HCT116 (cell line): ENCODE results near the gene UQCC5. TPM values are rescaled to one million over a fixed set of nuclear protein-coding genes. Genes with fewer than 3 reads are reported as not detected.

Source experiments
- ATAC-seq: fragments of 200-7000 bp; cut with Tn5 transposase; 2 replicates; pipeline ENCODE4 v1.9.1; 2020; ENCODE audit warnings: mild to moderate bottlenecking, moderate library complexity
- BruUV-seq: library from RNA; stranded (reverse); fragments of 400-500 nt; replicated peaks from 2 replicates; lab custom pipeline; 2021; lab: Mats Ljungman, UMichigan
- CTCF ChIA-PET: fragments of 300-600 bp; sonication (Branson Sonifier 250); formaldehyde crosslinking; loops from one replicate; lab custom pipeline; 2021; ENCODE audit warnings: antibody characterized with exemption; lab: Charles Lee
- POLR2A ChIA-PET: fragments of 300-600, 350-600 bp; sonication (Branson Sonifier 250); formaldehyde crosslinking; loops from one replicate; lab custom pipeline; 2021; ENCODE audit warnings: antibody characterized with exemption; lab: Charles Lee
- RAD21 ChIA-PET, 2 experiments: fragments of 300-600 bp; sonication (Branson Sonifier 250); formaldehyde crosslinking; loops; one replicate each; lab custom pipeline; 2023; ENCODE audit warnings: low total read pairs in 2 of 2; ENCODE audit not compliant: uncharacterized antibody in 2 of 2, unreplicated experiment in 2 of 2, low non-redundant PET in 1 of 2; lab: Charles Lee
- DNase-seq: peaks from one replicate; pipeline ENCODE4 v3.0.0-alpha.2; 2010; ENCODE audit warnings: low read depth, low spot score
- H2AFZ ChIP-seq: fragments of 200-600 bp; shearing (Covaris generic), sonication (generic); 2 replicates; pipeline ENCODE4 v1.6.1; 2017; ENCODE audit warnings: low read depth, mixed run types, mixed read lengths, antibody characterized with exemption, low read length; ENCODE audit not compliant: poor library complexity, severe bottlenecking
- H3K27ac ChIP-seq: 2 replicates; pipeline ENCODE4 v1.5.1; 2012; ENCODE audit warnings: low read depth, low read length
- H3K27me3 ChIP-seq: fragments of 200-600 bp; sonication (generic); 2 replicates; pipeline ENCODE4 v1.6.1; 2016; ENCODE audit warnings: mixed run types, low read length, mixed read lengths; ENCODE audit not compliant: insufficient read depth
- H3K36me3 ChIP-seq, 2 experiments: fragments of 200-500 bp in 1 of 2; fragments of 200-600 bp in 1 of 2; sonication (Bioruptor generic) in 1 of 2; sonication (generic) in 1 of 2; 2 replicates each; pipeline versions ENCODE4 v1.5.1 to v1.6.1; 2014 to 2016; ENCODE audit warnings: low read length in 2 of 2, inconsistent platforms in 1 of 2, mixed read lengths in 1 of 2, mixed run types in 1 of 2; ENCODE audit not compliant: insufficient read depth in 2 of 2, control insufficient read depth in 1 of 2
- H3K4me1 ChIP-seq, 2 experiments: fragments of 200-600 bp in 1 of 2; sonication (generic) in 1 of 2; 2 replicates each; pipeline versions ENCODE4 v1.5.1 to v1.6.1; 2012 to 2017; ENCODE audit warnings: low read length in 2 of 2, inconsistent platforms in 1 of 2, mild to moderate bottlenecking in 1 of 2, mixed read lengths in 1 of 2, mixed run types in 1 of 2, moderate library complexity in 1 of 2; ENCODE audit not compliant: insufficient read depth in 2 of 2, control insufficient read depth in 1 of 2
- H3K4me2 ChIP-seq: fragments of 200-600 bp; sonication (generic); 2 replicates; pipeline ENCODE4 v1.6.1; 2017; ENCODE audit warnings: mixed run types, low read length, mixed read lengths
- H3K4me3 ChIP-seq, 2 experiments: fragments of 200-600 bp in 1 of 2; sonication (generic) in 1 of 2; replicated peaks in 1 of 2; 2 replicates each; pipeline ENCODE4 v1.5.1; 2011 to 2016; ENCODE audit warnings: low read length in 2 of 2, control low read depth in 1 of 2, low read depth in 1 of 2, mild to moderate bottlenecking in 1 of 2, mixed read lengths in 1 of 2, mixed run types in 1 of 2
- H3K79me2 ChIP-seq: fragments of 200-600 bp; sonication (generic); 2 replicates; pipeline ENCODE4 v1.6.1; 2017; ENCODE audit warnings: mild to moderate bottlenecking, mixed run types, low read length, moderate library complexity, mixed read lengths; ENCODE audit not compliant: insufficient read depth
- H3K9ac ChIP-seq: fragments of 200-600 bp; sonication (generic); 2 replicates; pipeline ENCODE4 v1.6.1; 2016; ENCODE audit warnings: low read length, mixed read lengths
- H3K9me2 ChIP-seq: fragments of 200-600 bp; sonication (generic), shearing (Covaris generic); 2 replicates; pipeline ENCODE4 v1.6.1; 2017; ENCODE audit warnings: mixed run types, mild to moderate bottlenecking, moderate library complexity; ENCODE audit not compliant: insufficient read depth
- H3K9me3 ChIP-seq, 2 experiments: fragments of 200-500 bp in 1 of 2; fragments of 200-600 bp in 1 of 2; sonication (Bioruptor generic) in 1 of 2; sonication (generic) in 1 of 2; 2 replicates each; pipeline ENCODE4 v1.6.1; 2014 to 2017; ENCODE audit warnings: low read length in 2 of 2, mixed read lengths in 2 of 2, inconsistent platforms in 1 of 2, low read depth in 1 of 2, mild to moderate bottlenecking in 1 of 2, mixed run types in 1 of 2, moderate library complexity in 1 of 2; ENCODE audit not compliant: control insufficient read depth in 1 of 2, insufficient read depth in 1 of 2
- H4K20me1 ChIP-seq: fragments of 200-600 bp; sonication (generic), shearing (Covaris generic); 2 replicates; pipeline ENCODE4 v1.6.1; 2017; ENCODE audit warnings: mixed run types, mild to moderate bottlenecking, moderate library complexity; ENCODE audit not compliant: insufficient read depth
- EZH2 ChIP-seq: fragments of 200-600 bp; sonication (generic); IDR thresholded peaks from 2 replicates; pipeline ENCODE4 v1.6.1; 2017; ENCODE audit warnings: antibody characterized with exemption, mixed run types
- EZH2phosphoT487 ChIP-seq: fragments of 200-600 bp; IDR thresholded peaks from 2 replicates; pipeline ENCODE4 v1.6.1; 2018; ENCODE audit warnings: antibody characterized with exemption, borderline replicate concordance
- POLR2A ChIP-seq: IDR thresholded peaks from 2 replicates; pipeline ENCODE4 v1.7.0; 2011; ENCODE audit warnings: borderline replicate concordance; ENCODE audit not compliant: insufficient read depth, insufficient read length; ENCODE audit errors: extremely low read depth
- POLR2AphosphoS5 ChIP-seq: IDR thresholded peaks from 2 replicates; pipeline ENCODE4 v1.6.1; 2011; ENCODE audit warnings: mild to moderate bottlenecking, low read depth, low read length, moderate library complexity
- RAD21 ChIP-seq: IDR thresholded peaks from 2 replicates; pipeline ENCODE4 v1.6.1; 2012; ENCODE audit warnings: low read depth, mild to moderate bottlenecking
- SP1 ChIP-seq: IDR thresholded peaks from 2 replicates; pipeline ENCODE4 v1.6.1; 2012; ENCODE audit warnings: low read depth
- SRF ChIP-seq: IDR thresholded peaks from 2 replicates; pipeline ENCODE4 v1.6.1; 2012; ENCODE audit warnings: low read depth
- TCF7L2 ChIP-seq: IDR thresholded peaks from 2 replicates; pipeline ENCODE4 v1.7.0; 2011; ENCODE audit warnings: borderline replicate concordance, inconsistent platforms; ENCODE audit not compliant: insufficient read depth, insufficient read length; ENCODE audit errors: extremely low read depth
- YY1 ChIP-seq: IDR thresholded peaks from 2 replicates; pipeline ENCODE4 v1.6.1; 2011; ENCODE audit warnings: low read length, low read depth, moderate library complexity, mild to moderate bottlenecking; ENCODE audit not compliant: insufficient replicate concordance; ENCODE audit errors: extremely low read depth
- intact Hi-C: fragments of 100-400 bp; cut with micrococcal nuclease; formaldehyde crosslinking; loops from 2 replicates; pipeline ENCODE4 v1.10.0; 2022
- total RNA-seq: library from RNA; stranded (reverse); gene quantifications from one replicate; pipeline ENCODE4 v1.2.1, GENCODE V29; 2021; ENCODE audit not compliant: unreplicated experiment
- TF ChIP-seq, protein P1 (sequence below): IDR thresholded peaks from 2 replicates; pipeline ENCODE4 v1.6.1; 2012; ENCODE audit warnings: low read depth
- TF ChIP-seq, protein P2 (sequence below): IDR thresholded peaks from 2 replicates; pipeline ENCODE4 v1.6.1; 2012
- TF ChIP-seq, protein P3 (sequence below): IDR thresholded peaks from 2 replicates; pipeline ENCODE4 v1.6.1; 2012
- TF ChIP-seq, protein P4 (sequence below): IDR thresholded peaks from 2 replicates; pipeline ENCODE4 v1.6.1; 2011; ENCODE audit warnings: mild to moderate bottlenecking, low read length, moderate library complexity; ENCODE audit not compliant: insufficient replicate concordance; ENCODE audit errors: extremely low read depth

The UQCC5 gene
- total RNA-seq, 1 experiment from 2014 or later = 14.1 TPM

DNA sequence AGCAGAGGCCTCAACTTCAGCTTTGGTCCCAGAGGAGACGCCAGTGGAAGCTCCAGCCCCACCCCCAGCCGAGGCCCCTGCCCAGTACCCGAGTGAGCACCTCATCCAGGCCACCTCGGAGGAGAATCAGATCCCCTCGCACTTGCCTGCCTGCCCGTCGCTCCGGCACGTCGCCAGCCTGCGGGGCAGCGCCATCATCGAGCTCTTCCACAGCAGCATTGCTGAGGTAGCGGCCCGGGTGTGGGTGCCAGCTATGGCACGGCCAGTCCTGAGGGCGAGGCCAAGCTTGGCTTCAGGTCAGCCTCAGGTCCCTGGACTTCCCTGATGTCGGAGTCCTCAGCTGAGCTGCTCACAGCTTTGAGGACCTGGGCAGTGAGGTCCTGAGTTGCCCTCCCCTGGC is 47.0 kb upstream of the UQCC5 start:
- TF ChIP-seq TCF7L2 (no peak), YY1 (no peak), POLR2A (no peak), SP1 (no peak), EZH2phosphoT487 (no peak), SRF (no peak), POLR2AphosphoS5 (no peak), RAD21 (no peak), EZH2 (no peak)
- TF ChIP-seq, protein P1, sequence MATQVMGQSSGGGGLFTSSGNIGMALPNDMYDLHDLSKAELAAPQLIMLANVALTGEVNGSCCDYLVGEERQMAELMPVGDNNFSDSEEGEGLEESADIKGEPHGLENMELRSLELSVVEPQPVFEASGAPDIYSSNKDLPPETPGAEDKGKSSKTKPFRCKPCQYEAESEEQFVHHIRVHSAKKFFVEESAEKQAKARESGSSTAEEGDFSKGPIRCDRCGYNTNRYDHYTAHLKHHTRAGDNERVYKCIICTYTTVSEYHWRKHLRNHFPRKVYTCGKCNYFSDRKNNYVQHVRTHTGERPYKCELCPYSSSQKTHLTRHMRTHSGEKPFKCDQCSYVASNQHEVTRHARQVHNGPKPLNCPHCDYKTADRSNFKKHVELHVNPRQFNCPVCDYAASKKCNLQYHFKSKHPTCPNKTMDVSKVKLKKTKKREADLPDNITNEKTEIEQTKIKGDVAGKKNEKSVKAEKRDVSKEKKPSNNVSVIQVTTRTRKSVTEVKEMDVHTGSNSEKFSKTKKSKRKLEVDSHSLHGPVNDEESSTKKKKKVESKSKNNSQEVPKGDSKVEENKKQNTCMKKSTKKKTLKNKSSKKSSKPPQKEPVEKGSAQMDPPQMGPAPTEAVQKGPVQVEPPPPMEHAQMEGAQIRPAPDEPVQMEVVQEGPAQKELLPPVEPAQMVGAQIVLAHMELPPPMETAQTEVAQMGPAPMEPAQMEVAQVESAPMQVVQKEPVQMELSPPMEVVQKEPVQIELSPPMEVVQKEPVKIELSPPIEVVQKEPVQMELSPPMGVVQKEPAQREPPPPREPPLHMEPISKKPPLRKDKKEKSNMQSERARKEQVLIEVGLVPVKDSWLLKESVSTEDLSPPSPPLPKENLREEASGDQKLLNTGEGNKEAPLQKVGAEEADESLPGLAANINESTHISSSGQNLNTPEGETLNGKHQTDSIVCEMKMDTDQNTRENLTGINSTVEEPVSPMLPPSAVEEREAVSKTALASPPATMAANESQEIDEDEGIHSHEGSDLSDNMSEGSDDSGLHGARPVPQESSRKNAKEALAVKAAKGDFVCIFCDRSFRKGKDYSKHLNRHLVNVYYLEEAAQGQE = no peak
- TF ChIP-seq, protein P2, sequence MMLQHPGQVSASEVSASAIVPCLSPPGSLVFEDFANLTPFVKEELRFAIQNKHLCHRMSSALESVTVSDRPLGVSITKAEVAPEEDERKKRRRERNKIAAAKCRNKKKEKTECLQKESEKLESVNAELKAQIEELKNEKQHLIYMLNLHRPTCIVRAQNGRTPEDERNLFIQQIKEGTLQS = no peak
- TF ChIP-seq, protein P3, sequence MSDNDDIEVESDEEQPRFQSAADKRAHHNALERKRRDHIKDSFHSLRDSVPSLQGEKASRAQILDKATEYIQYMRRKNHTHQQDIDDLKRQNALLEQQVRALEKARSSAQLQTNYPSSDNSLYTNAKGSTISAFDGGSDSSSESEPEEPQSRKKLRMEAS = no peak
- TF ChIP-seq, protein P4, sequence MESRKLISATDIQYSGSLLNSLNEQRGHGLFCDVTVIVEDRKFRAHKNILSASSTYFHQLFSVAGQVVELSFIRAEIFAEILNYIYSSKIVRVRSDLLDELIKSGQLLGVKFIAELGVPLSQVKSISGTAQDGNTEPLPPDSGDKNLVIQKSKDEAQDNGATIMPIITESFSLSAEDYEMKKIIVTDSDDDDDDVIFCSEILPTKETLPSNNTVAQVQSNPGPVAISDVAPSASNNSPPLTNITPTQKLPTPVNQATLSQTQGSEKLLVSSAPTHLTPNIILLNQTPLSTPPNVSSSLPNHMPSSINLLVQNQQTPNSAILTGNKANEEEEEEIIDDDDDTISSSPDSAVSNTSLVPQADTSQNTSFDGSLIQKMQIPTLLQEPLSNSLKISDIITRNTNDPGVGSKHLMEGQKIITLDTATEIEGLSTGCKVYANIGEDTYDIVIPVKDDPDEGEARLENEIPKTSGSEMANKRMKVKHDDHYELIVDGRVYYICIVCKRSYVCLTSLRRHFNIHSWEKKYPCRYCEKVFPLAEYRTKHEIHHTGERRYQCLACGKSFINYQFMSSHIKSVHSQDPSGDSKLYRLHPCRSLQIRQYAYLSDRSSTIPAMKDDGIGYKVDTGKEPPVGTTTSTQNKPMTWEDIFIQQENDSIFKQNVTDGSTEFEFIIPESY = no peak
- CTCF ChIA-PET = no interaction called here
- H3K79me2 ChIP-seq = no peaks in the 10 kb centered on the region

More for the DNA sequence above, 47.0 kb upstream of the UQCC5 start:
- no peaks in the 10 kb centered on the region for H3K27me3 ChIP-seq
- POLR2A ChIA-PET = no interaction called here
- no peaks in the 10 kb centered on the region for H3K9me2 ChIP-seq
- BruUV-seq = no TSS peak
- DNase-seq (no peak), ATAC-seq (no peak)
- H3K9me3 ChIP-seq = no peaks in the 10 kb centered on the region
- H4K20me1 ChIP-seq = no peaks in the 10 kb centered on the region
- no peak overlapping the region for H3K9ac ChIP-seq
- intact Hi-C loops = no loop called here
- peaks cover 5 to 26% of the 10 kb centered on the region in 2 experiments; a peak in 3 of 4 replicates for H3K36me3 ChIP-seq
- H3K4me1 ChIP-seq = no peaks in the 10 kb centered on the region
- no peak overlapping the region for H3K4me3 ChIP-seq
- no peak overlapping the region for H2AFZ ChIP-seq
- RAD21 ChIA-PET = no interaction called here
- H3K4me2 ChIP-seq = no peak overlapping the region
- H3K27ac ChIP-seq = no peak overlapping the region
